Activated CD4-positive, alpha-beta T cell treated with anti-CD3 and anti-CD28 coated beads, Interleukin-2, Interleukin-4, amounts not matched to agents 100 ng/mL and 50 ng/mL, durations not matched to agents 16 hours and 8 hours (primary cell): Measurements from ENCODE around the gene UGT1A3.

ENCODE experiments used
- DNase-seq: peaks from one replicate; pipeline ENCODE4 v3.0.0-alpha.2; 2020; ENCODE audit warnings: low spot score

Gene UGT1A3

DNA sequence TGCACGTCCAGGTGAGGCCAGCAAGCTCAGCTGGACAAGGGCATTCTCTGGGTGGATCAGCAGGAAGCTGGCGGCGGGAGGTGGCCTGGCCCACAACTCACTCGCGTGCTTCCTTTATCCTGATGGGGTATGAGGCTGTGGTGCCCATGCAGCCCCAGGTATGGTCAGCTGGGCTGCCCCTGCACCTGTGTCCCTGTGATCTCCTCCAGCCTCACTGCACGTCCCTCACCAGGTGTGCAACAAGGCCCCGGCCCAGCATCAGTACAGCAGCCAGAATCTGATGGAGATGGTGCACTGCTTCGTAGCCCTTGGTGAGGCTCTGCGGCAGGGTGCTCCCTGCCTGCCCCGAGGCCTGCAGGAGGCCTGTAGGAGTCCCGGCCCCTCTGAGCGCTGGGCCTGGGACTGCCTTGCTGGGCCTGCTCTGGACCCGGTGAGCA, 66.9 kb downstream of the UGT1A3 start:
- DNase-seq: no peak

GRCh38 chr2:233796254-233796653, 67.4 kb downstream of the UGT1A3 start:
- no peak for DNase-seq

GRCh38 chr2:233798335-233799086, 69.7 kb downstream of the UGT1A3 start:
- no peak for DNase-seq

DNA sequence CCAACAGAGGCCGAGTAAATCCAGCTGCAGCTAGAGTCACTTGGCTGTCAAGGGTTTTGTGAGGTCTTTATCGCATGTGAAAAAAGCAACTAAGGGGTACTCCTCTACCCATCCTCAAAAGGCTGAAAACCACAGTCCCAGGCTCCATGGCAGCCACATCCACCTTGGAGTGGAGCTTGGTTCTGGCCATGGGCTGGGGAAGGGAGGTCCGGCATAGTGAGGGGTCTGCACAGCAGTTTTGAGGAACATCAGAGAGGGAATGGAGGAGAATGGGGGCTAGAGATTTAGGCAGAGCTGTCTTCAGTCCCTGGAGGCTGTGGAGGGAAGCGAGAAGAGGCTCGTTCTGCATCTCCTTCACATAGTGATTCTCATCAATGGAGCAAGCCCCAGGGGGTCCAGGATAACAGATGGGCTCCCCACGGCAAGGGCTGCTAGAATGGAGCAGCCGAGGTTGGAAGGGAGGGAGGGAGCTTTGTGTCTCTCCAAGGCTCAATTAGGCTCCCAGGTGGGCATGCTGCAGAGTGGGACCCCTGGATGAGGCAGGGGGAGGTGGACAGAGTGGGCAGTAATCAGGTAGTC, 70.3 kb downstream of the UGT1A3 start:
- DNase-seq: no peak

DNA sequence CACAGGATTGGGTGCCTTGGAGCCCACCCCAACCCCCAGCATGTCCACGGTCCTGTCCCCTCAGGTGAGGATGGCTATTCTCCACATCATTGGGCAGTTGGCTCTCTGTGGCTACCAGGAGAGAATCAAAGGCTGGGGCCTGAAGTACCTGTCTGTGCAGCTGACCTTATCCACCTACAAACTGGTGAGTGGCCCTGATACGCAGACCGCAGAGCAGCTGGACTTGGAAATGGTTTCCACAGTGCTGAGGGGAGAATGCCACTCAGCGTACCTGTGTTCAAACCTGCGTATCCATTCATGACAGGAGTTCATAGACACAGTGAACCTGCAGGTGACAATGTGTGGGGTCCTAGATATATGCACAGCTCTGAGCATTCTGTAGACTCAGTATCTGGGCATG, 70.9 kb downstream of the UGT1A3 start:
- DNase-seq: no peak

DNA sequence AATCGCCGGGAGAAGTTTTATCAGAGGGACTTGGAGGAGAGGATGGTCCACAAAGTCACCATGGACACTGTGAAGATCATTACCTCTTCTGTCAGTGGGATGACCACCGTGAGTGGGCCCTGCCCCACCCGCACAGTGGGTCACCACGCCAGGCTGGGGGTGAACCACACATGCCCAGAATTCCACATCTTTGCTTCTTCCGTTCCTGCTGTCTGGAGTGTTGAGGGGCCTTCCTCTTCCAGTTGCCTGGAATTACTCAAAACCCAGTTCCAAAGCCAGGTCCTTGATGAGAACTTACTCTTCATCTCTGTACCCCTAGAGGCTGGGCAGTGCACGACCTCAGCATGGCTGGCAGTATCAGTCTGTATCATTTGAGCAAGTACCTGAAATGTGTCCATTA, 71.4 kb downstream of the UGT1A3 start:
- DNase-seq: no peak

GRCh38 chr2:233801357-233802131, 72.7 kb downstream of the UGT1A3 start:
- DNase-seq: no peak

GRCh38 chr2:233802132-233802815, 73.4 kb downstream of the UGT1A3 start:
- DNase-seq: no peak

GRCh38 chr2:233803292-233803911, 74.6 kb downstream of the UGT1A3 start:
- DNase-seq: no peak

- DNase-seq: no peak
Measured at GRCh38 chr2:233803994-233804393, 75.2 kb downstream of the UGT1A3 start.

GRCh38 chr2:233807215-233807865, 78.5 kb downstream of the UGT1A3 start:
- DNase-seq: no peak

- DNase-seq: no peak
Measured at GRCh38 chr2:233807966-233808935, 79.4 kb downstream of the UGT1A3 start.

GRCh38 chr2:233810385-233810784, 81.5 kb downstream of the UGT1A3 start:
- no peak for DNase-seq

DNA sequence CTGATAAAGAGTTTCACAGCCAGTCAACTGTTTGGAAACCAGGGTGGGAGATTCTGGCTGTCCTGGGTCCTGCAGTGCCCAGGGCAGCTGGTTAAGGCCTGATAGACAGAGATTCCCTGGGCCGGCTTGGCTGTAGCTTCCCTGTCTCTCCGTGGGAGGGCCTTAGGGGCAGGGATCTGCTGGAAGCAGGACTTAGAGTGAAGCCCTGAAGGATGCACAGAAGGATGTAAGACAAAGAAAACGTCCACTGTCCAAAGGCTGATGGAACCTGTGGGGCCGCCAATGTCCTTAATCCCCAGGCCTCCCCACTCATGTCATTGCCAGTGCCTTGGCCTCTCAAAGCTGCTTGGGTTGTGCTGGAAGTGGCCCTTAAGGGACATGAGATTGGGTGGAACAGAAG, 82.2 kb downstream of the UGT1A3 start:
- no peak for DNase-seq

DNA sequence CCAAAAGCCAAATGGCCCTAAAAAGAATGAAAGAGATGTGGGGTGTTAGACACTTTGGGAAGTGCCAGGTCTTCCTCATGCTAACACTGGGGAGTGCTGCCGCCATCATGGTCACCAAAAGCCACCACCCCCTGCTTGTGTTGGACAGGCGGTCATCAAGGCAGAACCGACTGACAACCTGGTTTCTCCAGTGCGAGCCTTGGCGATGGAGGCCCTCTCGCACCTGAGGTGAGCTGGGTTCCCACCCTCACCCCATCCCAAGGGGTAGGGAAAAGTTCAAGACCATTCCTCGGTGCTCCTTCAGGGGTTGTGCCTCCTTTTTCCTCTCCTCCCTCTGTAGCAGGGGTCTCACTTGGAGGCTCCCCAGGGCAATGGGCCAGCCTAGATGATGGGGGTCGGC, 82.9 kb downstream of the UGT1A3 start:
- DNase-seq: no peak

DNA sequence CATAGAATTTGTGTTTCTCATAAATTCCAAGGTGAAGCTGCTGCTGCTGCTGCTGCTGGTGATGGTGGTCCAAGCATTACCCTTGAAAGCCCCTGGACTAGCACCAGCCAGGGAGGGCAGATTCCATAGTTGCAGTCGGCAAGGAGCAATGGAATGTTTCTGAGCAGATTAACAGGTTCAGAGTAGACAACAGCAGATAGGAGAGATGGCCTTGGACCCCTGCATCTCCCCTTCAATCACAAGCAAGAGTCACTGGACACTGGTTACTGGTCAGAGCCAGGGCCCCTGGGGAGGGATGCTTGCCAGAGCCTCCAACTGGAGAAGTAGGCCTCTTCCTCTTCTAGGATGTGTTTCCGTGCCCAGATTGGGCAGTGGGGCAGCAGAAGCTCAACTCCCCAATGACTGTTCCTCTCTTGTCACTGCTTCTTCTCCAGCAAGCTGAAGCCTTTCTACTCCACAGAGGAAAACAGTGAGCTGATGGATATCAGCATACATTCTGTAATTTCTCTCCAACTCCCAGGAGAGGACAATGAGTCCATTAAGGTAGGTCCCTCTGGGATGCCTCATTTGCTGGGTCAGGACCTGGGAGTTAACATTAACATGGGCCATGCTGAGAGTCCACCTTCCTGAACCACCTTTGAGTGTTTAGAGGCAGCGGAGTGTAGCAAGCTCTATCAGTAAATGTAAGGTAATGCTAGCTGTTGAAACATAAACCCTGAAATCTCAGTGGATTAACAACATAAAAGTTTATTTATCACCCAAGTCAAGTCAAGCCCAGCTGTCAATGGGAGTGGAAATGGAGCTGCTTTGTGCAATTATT, 84.6 kb downstream of the UGT1A3 start:
- DNase-seq: no peak

GRCh38 chr2:233814056-233814835, 85.4 kb downstream of the UGT1A3 start:
- no peak for DNase-seq

DNA sequence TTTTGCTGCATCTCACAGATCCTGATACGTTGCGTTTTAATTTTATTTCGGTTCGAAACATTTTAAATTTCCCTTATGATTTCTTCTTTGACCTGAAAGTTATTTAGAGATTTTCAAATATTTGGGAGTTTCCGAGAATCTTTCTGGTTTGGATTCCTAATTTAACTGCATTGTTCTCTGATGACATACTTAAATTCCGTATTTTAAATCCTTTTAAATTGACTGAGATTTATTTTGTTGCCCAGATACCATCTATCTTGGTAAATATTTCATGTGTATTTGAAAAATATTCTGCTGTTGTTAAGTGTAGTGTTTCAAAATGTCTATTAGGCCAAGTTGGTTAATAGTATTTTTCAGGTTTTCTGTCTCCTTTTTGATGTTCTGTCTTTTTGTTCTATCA, 87.0 kb downstream of the UGT1A3 start:
- DNase-seq: no peak

GRCh38 chr2:233816334-233816733, 87.5 kb downstream of the UGT1A3 start:
- no peak for DNase-seq
